ENCODE measurements around the gene NPIPA1.
"Not testable (repeated sequence)": the region's sequence is repeated elsewhere in the genome, so short reads cannot be mapped to it uniquely, and the experiment has no call there.

The NPIPA1 gene

GRCh38 chr16:14978908-14979307 lies 41.7 kb downstream of the NPIPA1 start:
- FAIRE-seq, result not testable (repeated sequence)

- FAIRE-seq, result peak; percentile 78
Measured at GRCh38 chr16:14981234-14981633, 44.0 kb downstream of the NPIPA1 start.

- FAIRE-seq, result not testable (repeated sequence)
Measured at GRCh38 chr16:14982521-14982920, 45.3 kb downstream of the NPIPA1 start.

GRCh38 chr16:14988092-14988491 lies 50.8 kb downstream of the NPIPA1 start:
- FAIRE-seq, result not testable (repeated sequence)

GRCh38 chr16:14988661-14989191 lies 51.5 kb downstream of the NPIPA1 start:
- FAIRE-seq, result not testable (repeated sequence)

GRCh38 chr16:14989291-14990281 lies 52.3 kb downstream of the NPIPA1 start:
- FAIRE-seq, result not testable (repeated sequence)

GRCh38 chr16:14993277-14994151 lies 56.3 kb downstream of the NPIPA1 start:
- FAIRE-seq, result not testable (repeated sequence)

GRCh38 chr16:14996702-14997101 lies 59.5 kb downstream of the NPIPA1 start:
- FAIRE-seq, result not testable (repeated sequence)

- FAIRE-seq, result not testable (repeated sequence)
Measured at GRCh38 chr16:14998300-14998699, 61.1 kb downstream of the NPIPA1 start.

GRCh38 chr16:14999845-15000244 lies 62.6 kb downstream of the NPIPA1 start:
- not testable (repeated sequence) for FAIRE-seq
